Right lobe of liver (tissue), 4 donors: ENCODE results near the gene RERE.

Experiments used
- POLR2A ChIP-seq: fragments of 450-650 bp; IDR thresholded peaks from one replicate; pipeline ENCODE4 v1.6.1; 2017; ENCODE audit warnings: antibody characterized with exemption, mild to moderate bottlenecking
- TF ChIP-seq, protein P1 (sequence below), 4 donors: fragments of 200-600 bp in 3 of 4; fragments of 450-650 bp in 1 of 4; IDR thresholded peaks; one replicate each; pipeline versions ENCODE4 v1.5.1 to v1.8.0; 2016 to 2022; ENCODE audit warnings: antibody characterized with exemption in 4 of 4, mild to moderate bottlenecking in 2 of 4
- donor health status: DM: no; HTN: no; CAD: no.
- donor health status: DM: no; HTN: no; CAD: no.
- donor health status: DM: no; HTN: yes; CAD: no.

DNA sequence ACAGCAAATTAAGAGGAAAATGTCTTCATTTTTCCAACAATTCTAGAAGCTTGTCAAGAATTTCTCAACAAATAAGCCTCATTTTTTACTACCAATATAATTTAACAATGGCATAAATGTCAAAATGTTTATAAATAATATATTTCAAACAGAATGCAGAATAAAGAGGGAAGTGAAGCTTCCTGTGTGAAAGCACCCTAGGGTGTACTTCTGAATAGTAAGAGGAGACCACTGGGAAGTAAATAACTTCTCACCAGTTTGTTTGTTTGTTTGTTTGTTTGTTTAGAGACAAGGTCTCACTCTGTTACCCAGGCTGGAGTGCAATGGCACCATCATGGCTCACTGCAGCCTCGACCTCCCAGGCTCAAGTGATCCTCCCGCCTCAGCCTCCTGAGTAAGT is 255.2 kb downstream of the RERE start:
- no peak for TF ChIP-seq POLR2A
- TF ChIP-seq, protein P1, sequence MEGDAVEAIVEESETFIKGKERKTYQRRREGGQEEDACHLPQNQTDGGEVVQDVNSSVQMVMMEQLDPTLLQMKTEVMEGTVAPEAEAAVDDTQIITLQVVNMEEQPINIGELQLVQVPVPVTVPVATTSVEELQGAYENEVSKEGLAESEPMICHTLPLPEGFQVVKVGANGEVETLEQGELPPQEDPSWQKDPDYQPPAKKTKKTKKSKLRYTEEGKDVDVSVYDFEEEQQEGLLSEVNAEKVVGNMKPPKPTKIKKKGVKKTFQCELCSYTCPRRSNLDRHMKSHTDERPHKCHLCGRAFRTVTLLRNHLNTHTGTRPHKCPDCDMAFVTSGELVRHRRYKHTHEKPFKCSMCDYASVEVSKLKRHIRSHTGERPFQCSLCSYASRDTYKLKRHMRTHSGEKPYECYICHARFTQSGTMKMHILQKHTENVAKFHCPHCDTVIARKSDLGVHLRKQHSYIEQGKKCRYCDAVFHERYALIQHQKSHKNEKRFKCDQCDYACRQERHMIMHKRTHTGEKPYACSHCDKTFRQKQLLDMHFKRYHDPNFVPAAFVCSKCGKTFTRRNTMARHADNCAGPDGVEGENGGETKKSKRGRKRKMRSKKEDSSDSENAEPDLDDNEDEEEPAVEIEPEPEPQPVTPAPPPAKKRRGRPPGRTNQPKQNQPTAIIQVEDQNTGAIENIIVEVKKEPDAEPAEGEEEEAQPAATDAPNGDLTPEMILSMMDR (IDR thresholded peaks at IDR 0.05) = no peak
